Measurements from ENCODE around the gene GAR1. TPM values are rescaled to one million over a fixed set of nuclear protein-coding genes. Genes with fewer than 3 reads are reported as not detected.
A peak's percentile ranks its signal among the peaks of the same experiment; 100 is the strongest.

The GAR1 gene
- total and polyA plus RNA-seq, 9 of the 15 experiments (the other 6 are each of a cell fraction or from before 2014, with no cell fraction given) = 35.7 to 194 (median 68.2) TPM

GRCh38 chr4:109872950-109873656 is 57.5 kb downstream of the GAR1 start:
- no peak overlapping the region for H3K27ac ChIP-seq (ENCODE audit: extremely low read depth, low read depth, low read length)
- no peaks in the 10 kb centered on the region for H3K9me3 ChIP-seq (replicated peaks; ENCODE audit: control insufficient read depth, insufficient read depth, low read depth, low read length)
- H3K9ac ChIP-seq (ENCODE audit: insufficient read depth in 1 of 2, low read depth in 2 of 2, low read length in 2 of 2) = peak overlapping the region in 1 of 2 experiments; percentile 10; a peak in 1 of 4 replicates
- H3K4me3 ChIP-seq = no peak overlapping the region
- intact Hi-C loops (cut with micrococcal nuclease) (no loop called here), in situ Hi-C loops (cut with MboI) (no loop called here)
- no peaks in the 10 kb centered on the region for H3K9me1 ChIP-seq (ENCODE audit: control insufficient read depth, insufficient read depth, low read length)
- no peak overlapping the region for H2AFZ ChIP-seq (ENCODE audit: low read depth, low read length)
- no peak for ATAC-seq
- H3K4me2 ChIP-seq (ENCODE audit: insufficient read depth, low read length) = no peak overlapping the region
- ChIA-PET CTCF (ENCODE audit: low intra/inter-chr PET ratio) (no interaction called here), POLR2A (interaction anchor here (1.4 kb wide), 1 partner anchor 14 kb away, joined by 4 read pairs; no protein-coding TSS in a partner anchor)
- H3K79me2 ChIP-seq (ENCODE audit: control insufficient read depth, insufficient read depth, low read length) = no peaks in the 10 kb centered on the region
- FAIRE-seq = no peak
- no TSS peak for BruUV-seq (replicated peaks)
- peaks cover 0 to 12% of the 10 kb centered on the region in 2 experiments; a peak in 2 of 5 replicates for H3K4me1 ChIP-seq (replicated peaks in 1 of 2; ENCODE audit: control insufficient read depth in 2 of 2, insufficient read depth in 2 of 2, low read length in 2 of 2)
- no peaks in the 10 kb centered on the region for H4K20me1 ChIP-seq (replicated peaks; ENCODE audit: control insufficient read depth, insufficient read depth, low read length)
- TF ChIP-seq DMBX1 (CRISPR knock-in tag; IDR thresholded peaks at IDR 0.05; ENCODE audit: borderline replicate concordance) = peak; percentile 39; the same call in 1 of the 2 replicates
- no peak for TF ChIP-seq ID3 (CRISPR knock-in tag; IDR thresholded peaks at IDR 0.05)
- TF ChIP-seq ID3 (tag; IDR thresholded peaks at IDR 0.05) = no peak
- TF ChIP-seq ZNF766 (CRISPR knock-in tag; conservative IDR thresholded peaks at IDR 0.05) = 0 out of 2 replicates have a peak, but pooled peaks have one; percentile 10
- no peak for TF ChIP-seq MTA3 (IDR thresholded peaks at IDR 0.05; ENCODE audit: borderline replicate concordance)
- 0 out of 2 replicates have a peak, but pooled peaks have one; percentile 31 for TF ChIP-seq ZNF76 (CRISPR knock-in tag; IDR thresholded peaks at IDR 0.05; ENCODE audit: borderline replicate concordance)
- 0 out of 2 replicates have a peak, but pooled peaks have one; percentile 23 for TF ChIP-seq ETV1 (tag; conservative IDR thresholded peaks at IDR 0.05; ENCODE audit: low read depth)
- TF ChIP-seq PKNOX1 (IDR thresholded peaks at IDR 0.05) = no peak
- TF ChIP-seq HNRNPLL (IDR thresholded peaks at IDR 0.05; ENCODE audit: low read depth, low read length, poor library complexity, severe bottlenecking) = no peak
- no peak for TF ChIP-seq NCOA1 (IDR thresholded peaks at IDR 0.05; ENCODE audit: low read depth)
- no peak for TF ChIP-seq DPF2 (IDR thresholded peaks at IDR 0.05)
- TF ChIP-seq RREB1 (CRISPR knock-in tag; IDR thresholded peaks at IDR 0.05) = peak; percentile 71; the same call in 1 of the 2 replicates
- WGBS (ENCODE audit: insufficient coverage, low coverage, missing lambda C conversion rate) = 49% methylated on average over 6 of the region's 6 CpGs
- no peak for DNase-seq (ENCODE audit: extremely low read depth in 1 of 4, low spot score in 3 of 4)
- no peaks in the 10 kb centered on the region for H3K27me3 ChIP-seq (ENCODE audit: control insufficient read depth in 2 of 2, insufficient read depth in 2 of 2, low read length in 2 of 2)
- no peaks in the 10 kb centered on the region for H3K36me3 ChIP-seq (ENCODE audit: control insufficient read depth, insufficient read depth, low read length)

Measured in K562 (cell line).